Tibial nerve (tissue), 4 donors: ENCODE results near the gene RAB33B.

Source experiments
- CTCF ChIP-seq, 5 experiments: fragments of 200-600 bp in 3 of 5; fragments of 450-650 bp in 2 of 5; sonication (generic) in 3 of 5; IDR thresholded peaks; one replicate each; pipeline ENCODE4 v1.5.1; 2016 to 2019; ENCODE audit warnings: antibody characterized with exemption in 5 of 5, mild to moderate bottlenecking in 3 of 5, moderate library complexity in 2 of 5
- EP300 ChIP-seq, 2 donors: sonication (generic); formaldehyde crosslinking; IDR thresholded peaks; one replicate each; pipeline ENCODE4 v1.6.1; 2017; ENCODE audit warnings: antibody characterized with exemption in 2 of 2, mild to moderate bottlenecking in 1 of 2
- POLR2A ChIP-seq, 2 donors: fragments of 450-650 bp; IDR thresholded peaks; one replicate each; pipeline ENCODE4 v1.6.1; 2017; ENCODE audit warnings: antibody characterized with exemption in 2 of 2, mild to moderate bottlenecking in 2 of 2, moderate library complexity in 2 of 2

GRCh38 chr4:139511320-139511719, 57.4 kb downstream of the RAB33B start:
- TF ChIP-seq CTCF (IDR thresholded peaks at IDR 0.05): no peak
- TF ChIP-seq EP300 (IDR thresholded peaks at IDR 0.05): no peak
- no peak for TF ChIP-seq POLR2A (IDR thresholded peaks at IDR 0.05)
